Measurements from ENCODE around the gene VWA7.

VWA7 gene

DNA sequence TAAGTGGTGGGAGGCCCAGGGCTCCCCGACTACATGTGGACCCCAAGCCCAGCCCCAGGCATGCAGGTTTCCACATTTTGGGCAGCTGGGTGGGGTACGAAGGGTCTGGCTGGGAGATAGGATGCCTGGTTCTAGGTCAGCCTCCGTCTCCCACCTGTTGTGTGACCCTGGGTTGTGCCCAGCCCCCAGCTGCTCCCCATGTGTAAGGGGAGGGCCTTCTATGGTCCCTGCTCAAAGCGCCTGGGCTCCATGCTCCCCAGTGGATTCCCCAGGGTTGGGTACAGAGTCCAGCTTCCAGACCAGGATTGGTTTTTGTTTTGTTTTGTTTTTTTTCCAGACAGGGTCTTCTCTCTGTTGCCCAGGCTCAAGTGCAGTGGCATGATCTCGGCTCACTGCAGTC is 1.1 kb upstream of the VWA7 start:
- no peak for DNase-seq (ENCODE audit: low read depth)

DNA sequence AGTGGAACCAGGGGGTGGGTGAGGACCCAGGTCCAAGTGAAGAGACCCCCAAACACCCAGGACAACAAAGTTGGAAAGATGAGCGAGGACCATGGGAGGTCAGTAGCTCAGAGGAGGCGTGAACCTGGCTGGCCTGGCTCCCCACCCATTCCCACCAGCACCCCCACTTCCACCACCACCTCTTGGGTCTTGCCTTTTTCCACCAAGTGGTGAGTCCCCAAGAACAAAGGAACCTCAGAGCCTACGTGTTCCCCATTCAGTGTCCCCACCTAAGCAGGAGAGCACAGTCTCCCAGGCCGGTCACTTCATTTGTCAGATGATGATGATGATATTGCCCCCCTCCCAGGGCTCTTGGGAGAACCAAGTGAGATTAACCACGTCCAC is 531 bp upstream of the VWA7 start:
- DNase-seq (ENCODE audit: low read depth) = no peak

DNA sequence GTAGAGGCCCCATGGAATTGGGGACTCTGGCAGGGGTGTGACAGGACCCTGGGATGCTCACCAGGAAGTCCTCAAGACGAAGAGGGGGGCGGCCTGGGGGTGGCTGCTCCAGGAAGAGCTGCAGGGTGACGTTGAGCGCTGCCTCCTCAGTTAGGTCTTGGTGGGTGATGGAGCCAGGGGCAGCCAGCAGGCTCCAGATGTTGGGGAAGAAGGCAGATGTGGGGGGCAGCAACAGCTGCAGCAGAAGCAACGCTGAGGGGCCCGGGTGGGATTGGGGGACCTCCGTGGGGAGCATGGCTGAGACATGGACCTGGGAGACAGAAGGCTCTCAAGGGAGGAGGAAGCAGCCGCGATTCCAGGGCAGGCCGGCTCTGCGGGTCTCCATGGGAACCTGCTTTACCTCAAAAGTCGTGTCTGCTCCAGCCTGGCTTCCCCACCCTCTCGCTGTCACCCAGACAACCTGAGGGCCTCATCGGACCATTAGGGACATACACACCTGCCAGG is 591 bp downstream of the VWA7 start:
- DNase-seq (ENCODE audit: low read depth) = no peak

DNA sequence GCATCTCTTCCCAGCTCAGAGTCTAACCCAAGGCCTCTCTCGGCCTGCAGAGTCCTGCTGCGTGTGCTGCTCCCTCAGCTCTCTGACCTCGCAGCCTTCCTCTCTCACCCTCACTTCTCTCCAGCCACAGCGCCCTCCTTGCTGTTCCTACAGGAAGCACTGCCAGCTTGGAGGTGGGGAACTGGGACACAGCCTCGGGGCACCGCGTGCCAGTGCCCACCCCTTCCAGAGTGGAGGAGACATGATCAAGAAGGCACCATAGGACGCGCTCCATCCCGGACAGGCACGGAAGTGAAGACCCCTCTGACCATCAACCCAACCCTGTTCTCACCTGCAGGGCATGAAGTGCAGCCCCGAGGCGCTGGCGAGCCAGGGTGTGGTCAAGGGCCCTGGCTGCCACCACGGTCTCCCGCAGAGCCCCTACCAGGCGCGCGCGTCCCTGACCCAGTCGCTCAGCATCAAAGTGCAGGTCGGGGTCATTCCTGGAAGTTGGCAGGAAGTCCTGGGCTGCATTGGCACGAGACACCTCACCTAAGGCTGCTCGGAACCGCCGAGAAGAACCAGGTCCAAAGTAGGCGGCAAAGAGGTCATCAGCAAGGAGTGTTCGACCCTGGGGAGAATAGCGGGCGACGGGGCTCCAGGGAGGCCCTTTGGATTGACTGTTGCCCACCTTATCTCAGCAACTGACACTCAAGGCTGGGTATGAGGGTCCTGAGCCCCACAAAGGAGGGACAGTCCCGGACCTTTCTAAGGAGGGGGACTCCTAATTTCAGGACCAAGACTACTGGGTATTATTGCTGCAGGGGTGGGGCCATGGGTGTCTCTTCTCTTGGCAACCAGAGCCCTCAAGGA is 1.3 kb downstream of the VWA7 start:
- no peak for DNase-seq (ENCODE audit: low read depth)

DNA sequence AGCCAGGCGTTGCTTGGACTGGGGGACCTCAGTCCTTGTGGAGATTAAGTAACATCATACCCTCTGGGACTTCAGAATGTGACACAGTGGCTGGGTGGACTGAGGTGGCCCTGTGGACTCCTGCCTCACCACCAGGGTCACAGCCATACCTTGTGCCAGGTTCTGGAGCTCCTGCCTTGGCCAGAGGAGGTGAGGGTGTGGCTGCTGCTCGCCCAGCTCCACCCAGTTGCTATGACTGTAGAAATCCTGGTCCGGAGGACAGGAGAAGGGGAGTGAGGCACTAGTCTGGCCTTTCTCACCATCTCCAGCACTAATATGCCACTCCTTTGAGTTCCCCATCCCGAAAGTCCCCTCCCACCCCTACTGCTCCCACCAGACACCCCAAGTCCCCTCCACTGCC is 1.9 kb downstream of the VWA7 start:
- no peak for DNase-seq (ENCODE audit: low read depth)

DNA sequence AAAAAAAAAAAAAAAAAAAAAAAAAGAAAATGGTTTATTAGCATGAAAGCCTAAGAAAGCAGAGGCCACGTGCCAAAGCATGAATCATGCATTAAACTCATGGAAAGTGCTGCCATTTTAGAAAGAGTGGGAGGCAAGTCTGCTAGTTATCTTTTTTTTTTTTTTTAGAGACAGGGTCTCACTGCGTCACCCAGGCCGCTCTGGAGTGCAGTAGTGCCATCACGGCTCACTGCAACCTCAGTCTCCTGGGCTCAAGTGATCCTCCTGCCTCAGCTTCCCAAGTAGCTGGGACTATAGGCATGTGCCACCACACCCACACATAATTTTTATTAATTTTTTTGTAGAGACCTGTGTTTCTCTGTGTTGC is 5.2 kb downstream of the VWA7 start:
- DNase-seq (ENCODE audit: low read depth) = no peak

DNA sequence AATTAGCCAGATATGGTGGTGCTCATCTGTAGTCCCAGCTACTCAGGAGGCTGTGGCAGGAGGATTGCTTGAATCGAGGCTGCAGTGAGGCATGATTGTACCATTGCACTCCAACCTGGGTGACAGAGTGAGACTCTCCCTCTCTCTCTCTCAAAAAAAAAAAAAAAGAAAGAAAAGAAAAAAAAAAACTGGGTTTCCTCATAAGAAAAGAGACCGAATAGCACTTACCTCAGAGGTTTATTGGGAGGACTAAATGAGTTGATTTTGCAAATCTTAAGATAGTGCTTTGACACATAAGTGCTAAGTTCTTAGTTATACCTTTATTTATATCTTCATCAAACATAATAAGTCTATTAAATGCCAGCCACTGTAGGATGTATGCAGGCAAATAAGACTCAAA is 6.3 kb downstream of the VWA7 start:
- no peak for DNase-seq (ENCODE audit: low read depth)

DNA sequence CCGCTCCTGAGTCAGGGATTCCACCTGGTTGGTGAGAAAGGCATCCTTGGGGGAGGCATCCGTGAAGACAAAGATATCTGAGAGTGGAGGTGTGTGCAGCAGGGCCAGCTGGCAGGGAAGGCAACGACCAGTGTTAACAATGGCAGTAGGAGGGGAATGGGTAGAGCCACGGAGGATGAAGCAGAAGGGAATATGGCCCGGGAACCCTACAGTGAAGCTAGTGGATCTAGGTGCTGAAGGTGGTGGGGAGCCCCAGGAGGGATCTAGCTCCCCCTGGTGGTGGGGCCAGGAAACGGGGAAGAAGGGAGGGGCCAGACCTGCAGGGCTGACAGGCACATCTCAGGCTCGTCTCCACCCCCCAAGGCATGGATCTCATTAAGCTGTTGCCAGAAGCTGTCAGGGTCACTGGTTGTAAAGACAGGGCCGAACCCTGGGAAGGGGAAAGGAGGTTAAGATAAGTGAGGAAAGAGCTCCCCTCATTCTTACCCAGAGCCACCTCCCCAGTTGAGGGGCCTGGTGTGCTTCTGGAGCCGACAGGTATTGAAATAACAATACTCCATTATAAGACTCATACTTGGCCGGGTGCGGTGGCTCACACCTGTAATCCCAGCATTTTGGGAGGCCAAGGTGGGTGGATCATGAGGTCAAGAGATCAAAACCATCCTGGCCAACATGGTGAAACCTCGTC is 7.3 kb downstream of the VWA7 start:
- DNase-seq (ENCODE audit: low read depth) = no peak

DNA sequence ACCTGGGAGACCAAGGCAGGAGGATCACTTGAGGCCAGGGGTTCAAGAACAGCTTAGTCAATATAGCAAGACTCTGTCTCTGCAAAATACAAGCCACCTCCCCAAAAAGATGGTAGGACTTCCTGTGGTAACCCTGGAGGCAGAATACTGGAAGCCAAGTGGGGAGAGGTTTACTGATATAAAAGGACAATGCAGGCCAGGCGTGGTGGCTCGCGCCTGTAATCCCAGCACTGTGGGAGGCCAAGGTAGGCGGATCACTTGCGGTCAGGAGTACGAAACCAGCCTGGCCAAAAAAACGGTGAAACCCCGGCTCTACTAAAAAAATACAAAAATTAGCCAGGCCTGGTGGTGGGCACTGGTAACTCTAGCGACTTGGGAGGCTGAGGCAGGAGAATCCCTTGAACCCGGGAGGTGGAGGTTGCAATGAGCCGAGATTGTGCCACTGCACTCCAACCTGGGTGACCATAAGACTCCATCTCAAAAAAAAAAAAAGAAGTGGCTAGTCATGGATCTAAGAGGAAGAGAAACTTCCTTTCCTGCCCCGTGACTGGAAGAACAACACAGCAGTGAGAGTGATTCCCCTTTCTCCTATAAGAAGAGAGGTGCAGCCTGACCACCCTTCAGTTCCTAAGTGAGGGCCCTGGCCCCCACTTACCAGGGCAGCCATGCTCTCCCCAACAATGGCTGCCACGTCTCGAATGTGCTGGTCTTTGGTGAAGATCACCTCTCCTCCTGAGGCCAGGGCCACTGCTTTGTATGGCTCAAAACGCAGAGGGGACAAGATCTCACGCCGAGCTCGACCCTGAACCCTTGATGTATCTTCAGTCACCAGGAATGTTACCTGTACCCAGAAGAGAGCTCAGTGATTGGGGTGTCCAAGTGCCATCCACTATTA is 8.5 kb downstream of the VWA7 start:
- DNase-seq (ENCODE audit: low read depth) = no peak

DNA sequence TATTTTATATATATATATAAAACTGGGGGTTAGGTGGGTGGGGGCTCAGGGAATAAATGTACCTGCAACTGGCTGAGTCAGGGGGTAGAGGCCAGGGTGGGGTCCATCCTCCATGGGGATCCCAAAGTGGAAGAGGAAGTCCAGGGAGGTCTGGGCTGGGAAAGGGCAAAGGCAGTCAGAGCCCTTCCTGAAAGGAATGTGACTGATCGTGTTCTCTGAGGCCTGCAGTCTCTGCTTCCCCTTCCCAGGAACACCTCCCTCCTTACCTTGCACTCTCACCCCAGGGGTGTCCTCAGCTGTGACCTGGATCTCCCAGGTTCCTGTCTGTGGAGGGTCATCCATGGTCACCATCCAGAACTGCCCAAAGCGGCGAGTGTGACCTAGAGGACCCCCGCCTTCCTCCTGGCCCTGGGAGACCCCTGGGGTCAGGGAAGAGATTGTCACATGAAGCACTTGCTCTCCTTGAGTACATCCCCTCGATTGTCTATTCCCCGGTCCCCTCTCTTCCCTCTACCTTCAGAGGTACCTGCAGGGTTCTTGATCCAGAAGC is 10.0 kb downstream of the VWA7 start:
- DNase-seq (ENCODE audit: low read depth) = no peak

DNA sequence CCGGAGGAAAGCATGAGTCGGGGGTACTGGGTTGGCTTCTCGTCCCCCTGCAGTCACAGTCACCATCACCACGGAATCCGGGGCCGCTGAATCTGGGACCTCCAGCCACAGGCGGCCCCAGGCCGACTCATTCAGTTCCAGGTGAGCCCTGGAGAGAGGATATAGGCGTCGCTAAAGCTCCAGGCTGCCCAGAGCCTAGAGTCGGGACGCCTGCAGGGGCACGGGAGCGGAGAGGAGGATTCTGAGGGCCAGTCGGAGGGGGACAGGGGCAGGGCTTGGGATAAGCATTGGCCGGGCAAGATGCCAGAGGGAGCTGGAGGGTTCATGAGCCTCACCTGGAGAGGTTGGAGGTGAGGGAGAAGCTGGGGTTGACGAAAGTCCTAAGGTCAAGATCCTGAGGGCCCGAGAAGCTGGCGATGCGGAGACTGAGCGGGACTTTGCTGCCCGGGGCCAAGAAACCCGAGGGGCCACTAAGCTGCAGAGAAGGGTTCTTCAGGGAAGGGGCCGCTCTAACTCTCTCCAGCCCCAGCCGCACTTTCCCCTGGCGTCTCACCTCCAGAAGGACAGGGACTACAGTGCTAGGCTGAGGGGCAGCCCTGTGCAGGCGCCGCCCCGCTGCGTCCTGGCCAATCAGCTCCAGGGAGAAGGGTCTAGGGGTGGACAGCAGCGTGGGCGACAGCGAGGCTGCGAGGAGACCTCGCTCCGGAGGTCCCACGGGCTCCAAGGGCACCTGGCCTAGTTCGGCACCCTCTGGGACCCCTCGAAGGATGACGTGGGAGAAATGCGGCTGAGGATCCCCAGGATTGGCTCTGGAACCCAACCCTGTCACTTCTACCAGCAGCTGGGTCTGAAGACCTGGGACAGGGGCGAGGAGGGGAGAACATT is 11.0 kb downstream of the VWA7 start:
- DNase-seq (ENCODE audit: low read depth) = no peak

DNA sequence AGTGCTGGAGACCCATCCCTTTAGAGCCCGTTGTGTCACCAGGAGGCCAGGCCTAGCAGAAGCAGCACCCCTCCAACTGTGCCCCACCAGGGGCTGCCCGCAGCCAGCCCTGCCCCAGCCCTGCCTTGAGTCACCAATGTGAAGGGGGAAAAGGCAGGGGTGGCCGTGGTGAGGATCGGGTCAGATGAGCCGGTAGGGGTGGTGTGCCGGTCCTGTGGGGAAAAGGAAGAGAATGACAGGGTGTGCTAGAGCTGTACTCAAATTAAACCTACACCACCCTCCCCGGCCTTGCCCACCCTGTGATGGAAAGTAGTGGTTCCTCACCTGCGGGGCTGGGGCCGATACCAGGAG is 11.6 kb downstream of the VWA7 start:
- DNase-seq (ENCODE audit: low read depth) = no peak

DNA sequence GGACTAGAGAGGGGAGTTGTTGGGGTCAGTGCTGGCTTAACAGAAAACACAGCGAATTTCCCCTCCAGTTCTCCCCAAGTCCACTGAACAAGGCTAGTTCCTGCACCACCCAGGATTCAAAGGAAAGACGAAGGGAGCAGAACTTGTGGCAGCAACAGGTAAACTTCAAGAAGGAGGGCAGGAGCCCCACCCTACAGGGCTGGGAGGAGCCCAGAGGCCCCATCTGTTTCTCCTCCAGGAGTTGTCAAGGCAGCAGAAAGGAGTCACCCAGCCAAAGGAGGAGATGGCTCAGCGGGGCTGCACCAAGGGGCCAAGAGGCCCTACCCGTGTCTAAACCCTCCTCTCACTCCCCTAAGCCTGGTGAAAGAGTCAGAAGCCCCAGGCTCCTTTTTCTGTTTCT is 12.9 kb downstream of the VWA7 start:
- DNase-seq (ENCODE audit: low read depth) = no peak

DNA sequence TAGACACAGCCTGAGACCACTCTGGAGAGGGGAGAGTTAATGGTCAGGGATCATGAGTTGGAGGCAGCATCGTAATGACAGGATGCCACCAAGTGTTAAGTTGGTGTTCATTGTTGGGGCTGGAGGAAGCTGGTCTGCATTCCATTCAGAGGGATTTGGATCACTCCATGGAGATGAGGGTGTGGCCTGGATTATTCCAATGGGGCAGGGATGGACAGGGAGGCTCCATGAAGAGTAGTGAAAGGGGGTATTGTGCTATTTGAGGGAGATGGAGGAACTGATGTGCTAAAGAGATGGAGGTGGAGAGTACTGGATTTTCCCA is 13.5 kb downstream of the VWA7 start:
- peak; percentile 57 for DNase-seq (ENCODE audit: low read depth)

DNA sequence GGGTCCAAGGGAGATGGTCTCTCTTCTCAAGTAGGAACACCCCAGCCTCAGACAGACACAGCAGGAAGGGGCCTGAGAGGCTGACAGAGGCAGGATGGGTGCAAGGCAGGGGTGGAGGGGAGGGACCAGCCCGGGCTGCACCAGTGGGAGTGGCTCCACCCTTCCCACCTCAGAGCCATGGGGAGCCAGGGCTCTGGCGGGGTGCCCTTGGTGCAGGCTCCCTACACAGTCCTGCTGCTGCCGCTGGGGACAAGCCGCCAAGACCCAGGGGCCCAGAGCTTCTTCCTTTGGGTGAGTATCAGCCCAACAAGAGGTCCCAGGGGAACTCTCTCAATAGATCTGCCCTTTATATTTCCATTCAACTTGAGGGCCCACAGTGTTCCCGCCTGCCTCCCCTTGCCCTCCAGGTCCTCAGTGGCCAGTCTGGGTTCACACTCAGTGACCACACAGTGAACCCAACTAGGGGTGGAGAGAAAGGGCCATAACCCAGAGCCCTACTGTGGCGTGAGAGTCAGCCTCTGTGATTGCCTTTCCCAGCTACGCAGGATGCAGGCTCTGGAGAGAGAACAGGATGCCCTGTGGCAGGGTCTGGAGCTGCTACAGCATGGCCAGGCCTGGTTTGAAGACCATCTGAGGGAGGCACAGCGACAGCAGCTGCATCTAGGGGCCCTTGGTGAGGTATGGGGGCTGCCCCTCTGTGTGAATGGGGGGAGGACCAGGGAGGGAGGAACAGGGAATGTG is 14.1 kb downstream of the VWA7 start:
- no peak for DNase-seq (ENCODE audit: low read depth)

DNA sequence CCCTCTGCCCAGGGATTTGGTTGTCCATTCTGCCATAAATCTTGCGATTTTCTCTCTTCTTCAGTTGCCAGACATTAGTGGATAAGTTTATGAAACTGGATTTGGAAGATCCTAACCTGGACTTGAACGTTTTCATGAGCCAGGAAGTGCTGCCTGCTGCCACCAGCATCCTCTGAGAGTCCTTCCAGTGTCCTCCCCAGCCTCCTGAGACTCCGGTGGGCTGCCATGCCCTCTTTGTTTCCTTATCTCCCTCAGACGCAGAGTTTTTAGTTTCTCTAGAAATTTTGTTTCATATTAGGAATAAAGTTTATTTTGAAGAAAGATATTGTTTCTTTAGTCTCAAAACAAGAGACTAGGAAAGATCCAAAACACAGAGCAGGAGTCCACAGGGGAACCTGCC is 14.8 kb downstream of the VWA7 start, which contains the start of gene SAPCD1:
Gene SAPCD1 (plus strand): TSS at position 301 of the 400 bp plus-strand sequence. CDS start 399 bp downstream, outside the sequence.
- no peak for DNase-seq (ENCODE audit: low read depth)

DNA sequence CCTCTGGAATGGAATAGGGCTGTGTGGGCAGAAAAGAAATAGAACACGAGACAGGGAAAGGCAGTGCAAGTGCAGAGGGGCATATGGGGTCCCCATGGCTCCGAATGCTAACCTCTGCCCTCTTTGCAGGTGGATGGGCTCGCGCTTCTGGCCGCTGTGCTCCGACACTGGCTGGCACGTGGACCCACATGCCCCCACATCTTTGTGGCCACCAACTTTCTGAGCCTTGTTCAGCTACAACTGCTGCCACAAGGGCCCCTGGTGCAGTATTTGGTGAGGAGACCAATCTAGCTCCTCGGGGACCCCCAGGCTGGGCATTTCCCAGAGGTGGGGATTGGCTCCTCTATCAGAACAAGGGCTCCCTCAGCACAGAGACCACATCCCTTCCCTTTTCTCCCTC is 15.8 kb downstream of the VWA7 start:
- DNase-seq (ENCODE audit: low read depth) = no peak

DNA sequence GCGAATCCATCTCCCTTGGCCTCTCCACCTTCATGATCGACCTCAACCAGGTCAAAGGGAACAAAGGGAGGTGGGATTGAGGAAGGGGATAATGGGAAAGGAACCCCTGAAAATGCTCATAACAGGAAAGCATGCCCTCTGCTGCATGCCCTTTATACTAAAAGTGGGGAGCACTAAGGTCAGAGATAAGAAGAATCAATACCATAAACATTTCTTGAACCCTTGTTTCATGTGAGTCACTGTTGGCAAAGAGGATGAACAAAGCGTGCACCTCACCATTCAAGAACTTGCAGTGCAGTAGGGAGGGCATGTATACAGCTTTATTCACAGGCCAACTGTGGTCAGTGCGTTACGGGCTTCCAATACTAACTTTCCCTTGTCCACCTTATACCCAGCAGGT is 16.3 kb downstream of the VWA7 start:
- no peak for DNase-seq (ENCODE audit: low read depth)

DNA sequence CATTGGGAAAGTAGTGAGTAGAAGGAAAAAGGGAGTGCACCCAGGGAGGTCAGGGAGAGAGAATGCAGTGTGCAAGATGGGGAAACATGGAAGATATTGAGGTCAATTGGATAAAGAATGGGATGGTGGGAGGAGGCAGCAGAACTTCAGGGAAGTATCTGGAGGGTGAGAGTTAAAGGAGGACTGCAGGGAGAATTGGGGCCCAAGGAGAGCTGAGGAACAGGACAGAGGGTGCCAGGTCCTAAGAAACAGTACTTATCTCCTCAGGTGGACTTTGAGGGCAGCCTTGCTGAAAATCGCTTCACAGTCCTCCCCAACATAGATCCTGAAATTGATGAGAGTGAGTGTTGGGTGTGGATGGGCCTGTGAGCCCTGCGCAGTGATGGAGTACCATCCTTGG is 18.8 kb downstream of the VWA7 start:
- no peak for DNase-seq (ENCODE audit: low read depth)

DNA sequence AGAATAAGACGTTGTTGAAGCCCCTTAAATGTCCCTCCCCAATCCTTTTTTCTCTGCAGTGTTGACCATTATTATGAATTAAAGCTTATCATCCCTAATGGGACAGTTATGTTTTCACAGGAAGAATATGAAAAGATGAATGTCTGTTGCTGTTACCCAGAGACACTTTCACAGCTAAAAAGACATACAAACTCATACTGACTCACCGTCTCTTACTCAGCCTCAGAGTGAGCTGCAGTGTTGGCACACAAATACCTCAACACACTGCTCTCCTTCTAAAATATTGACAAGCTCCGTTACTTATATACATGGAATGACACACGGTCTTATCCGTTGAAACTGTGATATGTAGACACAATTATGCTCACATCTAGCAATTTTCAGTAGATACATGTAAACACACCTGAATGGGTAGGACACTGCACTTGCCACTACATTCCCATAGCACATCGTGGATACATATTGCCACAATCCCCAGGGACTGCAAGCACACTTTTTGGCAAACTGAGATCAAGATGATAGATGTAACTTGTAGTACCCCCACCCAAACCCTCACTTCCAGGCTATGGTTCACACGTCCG is 24.3 kb downstream of the VWA7 start:
- peak; percentile 80 for DNase-seq (ENCODE audit: low read depth)
